Stomach (tissue), 9 donors: ENCODE data around the gene PRDM8. TPM values are rescaled to one million over a fixed set of nuclear protein-coding genes. Genes with fewer than 3 reads are reported as not detected.

Experiments used
- DNase-seq, 2 donors: peaks; one replicate each; pipeline versions ENCODE4 v3.0.0 to v3.0.0-alpha.2; 2013 to 2019
- H3K27ac ChIP-seq, 5 donors: fragments of 200-600 bp in 4 of 5; sonication (generic) in 4 of 5; one replicate each; pipeline ENCODE4 v1.5.1; 2013 to 2019; ENCODE audit warnings: mild to moderate bottlenecking in 1 of 5, moderate library complexity in 1 of 5
- H3K27me3 ChIP-seq, 3 donors: fragments of 200-600 bp; sonication (generic); one replicate each; pipeline ENCODE4 v1.5.1; 2017 to 2019; ENCODE audit warnings: mixed run types in 1 of 3
- H3K36me3 ChIP-seq, 4 donors: fragments of 200-600 bp; sonication (generic); 1 replicate in 3 of 4; 2 replicates in 1 of 4; pipeline ENCODE4 v1.5.1; 2016 to 2019
- H3K4me1 ChIP-seq, 4 donors: fragments of 200-600 bp; sonication (generic); one replicate each; pipeline ENCODE4 v1.5.1; 2016 to 2019
- H3K4me3 ChIP-seq, 4 donors: fragments of 200-600 bp; sonication (generic) in 3 of 4; one replicate each; pipeline ENCODE4 v1.5.1; 2016 to 2019; ENCODE audit warnings: mild to moderate bottlenecking in 1 of 4
- H3K9me3 ChIP-seq, 4 donors: fragments of 200-600 bp; sonication (generic); one replicate each; pipeline ENCODE4 v1.5.1; 2016 to 2019
- CTCF ChIP-seq, 7 experiments: fragments of 450-650 bp in 4 of 7; fragments of 200-600 bp in 3 of 7; sonication (generic) in 3 of 7; IDR thresholded peaks; one replicate each; pipeline ENCODE4 v1.5.1; 2016 to 2019; ENCODE audit warnings: antibody characterized with exemption in 7 of 7, control low read depth in 2 of 7, mild to moderate bottlenecking in 1 of 7
- EP300 ChIP-seq: sonication (generic); formaldehyde crosslinking; IDR thresholded peaks from one replicate; pipeline ENCODE4 v1.6.1; 2017; ENCODE audit warnings: antibody characterized with exemption
- POLR2A ChIP-seq, 4 donors: fragments of 450-650 bp; IDR thresholded peaks; one replicate each; pipeline ENCODE4 v1.6.1; 2016; ENCODE audit warnings: antibody characterized with exemption in 4 of 4, control low read depth in 2 of 4, mild to moderate bottlenecking in 1 of 4, moderate library complexity in 1 of 4
- POLR2AphosphoS5 ChIP-seq, 3 donors: sonication (generic); formaldehyde crosslinking; IDR thresholded peaks; one replicate each; pipeline ENCODE4 v1.6.1; 2016; ENCODE audit warnings: antibody characterized with exemption in 3 of 3
- WGBS, 5 donors: extraction: QIAGEN DNeasy Blood & Tissue Kit in 3 of 5; methylation state at CpG; one replicate each; pipeline versions ENCODE4 v1.1.5 to v1.1.7; 2013 to 2018; 5-methylcytosine and 5-hydroxymethylcytosine counted together
- intact Hi-C: fragments of 100-400 bp; cut with DNase I; formaldehyde crosslinking; loops from one replicate; pipeline ENCODE4 v1.15.1; 2023; ENCODE audit warnings: low total_unique reads
- polyA plus RNA-seq, 3 donors: library from polyadenylated mRNA; stranded (reverse); fragments of 200-250 nt; gene quantifications; one replicate each; pipeline ENCODE4 v1.2.3, GENCODE V29; 2013
- total RNA-seq, 5 donors: library from RNA; depleted of rRNA; stranded (reverse); fragments of >200 nt; gene quantifications; one replicate each; pipeline versions ENCODE4 v1.1.0 to v1.2.3, GENCODE V29; 2014 to 2016
- donor health status: healthy with polysubstance abuse.
- donor health status: Bipolar disorder and iron deficiency.
- donor health status: healthy.

Gene PRDM8
- total and polyA plus RNA-seq, 8 donors = 1.6 to 22.8 (median 2.9) TPM; not detected in 1

DNA sequence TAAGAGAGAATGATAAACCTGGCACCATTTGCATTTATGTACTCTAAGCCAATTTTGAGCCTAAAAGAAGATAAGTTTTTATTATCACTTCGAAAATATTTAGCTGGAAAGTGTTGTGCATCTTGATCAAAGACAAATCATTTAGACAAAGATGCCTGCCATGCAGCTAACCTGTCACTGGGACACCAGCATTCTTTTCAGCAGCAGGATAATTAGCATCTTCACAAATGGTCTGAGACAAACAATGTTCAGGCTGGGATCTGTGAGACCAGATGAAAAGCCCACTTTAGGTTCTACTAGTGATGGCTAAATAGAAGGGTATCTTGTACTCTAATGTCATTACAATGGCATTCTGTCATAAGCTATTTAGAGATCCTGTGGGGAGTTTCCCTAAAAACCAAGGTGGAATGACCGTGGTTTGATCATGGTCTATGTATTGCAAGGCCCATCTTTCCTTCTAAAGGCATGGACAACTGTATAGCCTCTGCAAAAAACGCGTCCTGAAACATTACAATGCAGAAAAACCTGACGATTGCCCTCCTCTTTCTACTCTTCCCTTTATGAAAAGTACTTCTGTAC lies 7.2 kb downstream of the PRDM8 start:
- H3K4me3 ChIP-seq = no peak overlapping the region

GRCh38 chr4:80206111-80206510 lies 8.8 kb downstream of the PRDM8 start:
- H3K4me3 ChIP-seq = no peak overlapping the region
- TF ChIP-seq POLR2AphosphoS5 (IDR thresholded peaks at IDR 0.05) = no peak
- TF ChIP-seq POLR2A (IDR thresholded peaks at IDR 0.05) = no peak
- no peak for TF ChIP-seq CTCF (IDR thresholded peaks at IDR 0.05)
- no peak for TF ChIP-seq EP300
- H3K9me3 ChIP-seq = no peaks in the 10 kb centered on the region
- intact Hi-C loops = no loop called here
- peaks cover 18 to 24% (median 22%) of the 10 kb centered on the region in 4 donors for H3K4me1 ChIP-seq
- 94 to 97% (median 94%) methylated on average over 9 of the region's 9 CpGs for WGBS, 5 donors
- H3K36me3 ChIP-seq = no peaks in the 10 kb centered on the region
- no peak for DNase-seq
- H3K27me3 ChIP-seq = peaks cover 0 to 43% (median 0%) of the 10 kb centered on the region in 3 donors
- no peak overlapping the region for H3K27ac ChIP-seq

More for the DNA sequence above, 7.2 kb downstream of the PRDM8 start:
- Histone ChIP-seq H3K36me3 (no peaks in the 10 kb centered on the region), H3K27ac (no peak overlapping the region), H3K27me3 (peaks cover 0 to 54% (median 4%) of the 10 kb centered on the region in 3 donors), H3K4me1 (peaks cover 18 to 24% (median 22%) of the 10 kb centered on the region in 4 donors), H3K9me3 (no peaks in the 10 kb centered on the region)
- intact Hi-C loops = no loop called here
- 59 to 74% (median 65%) methylated on average over 5 of the region's 5 CpGs for WGBS, 5 donors
- no peak for TF ChIP-seq POLR2AphosphoS5 (IDR thresholded peaks at IDR 0.05)
- no peak for TF ChIP-seq POLR2A (IDR thresholded peaks at IDR 0.05)
- TF ChIP-seq EP300 = no peak
- no peak for TF ChIP-seq CTCF (IDR thresholded peaks at IDR 0.05)
- DNase-seq = no peak

GRCh38 chr4:80206521-80207171 lies 9.3 kb downstream of the PRDM8 start:
- Histone ChIP-seq H3K4me1 (peaks cover 15 to 19% (median 18%) of the 10 kb centered on the region in 4 donors), H3K36me3 (no peaks in the 10 kb centered on the region), H3K9me3 (no peaks in the 10 kb centered on the region), H3K27ac (no peak overlapping the region), H3K4me3 (no peak overlapping the region), H3K27me3 (peaks cover 0 to 38% (median 0%) of the 10 kb centered on the region in 3 donors)
- TF ChIP-seq POLR2A (IDR thresholded peaks at IDR 0.05) (no peak), POLR2AphosphoS5 (IDR thresholded peaks at IDR 0.05) (no peak), CTCF (IDR thresholded peaks at IDR 0.05) (no peak), EP300 (no peak)
- WGBS, 5 donors = 63 to 70% (median 65%) methylated on average over 21 to 29 of the region's 29 CpGs
- intact Hi-C loops = no loop called here
- peak in 1 of 2 donors; percentile 50 for DNase-seq

- no peaks in the 10 kb centered on the region for H3K9me3 ChIP-seq
- no peak overlapping the region for H3K4me3 ChIP-seq
- H3K4me1 ChIP-seq = peaks cover 11 to 15% (median 13%) of the 10 kb centered on the region in 4 donors
- peaks cover 0 to 33% (median 0%) of the 10 kb centered on the region in 3 donors for H3K27me3 ChIP-seq
- peak in 1 of 2 donors; percentile 41 for DNase-seq
- no peaks in the 10 kb centered on the region for H3K36me3 ChIP-seq
- intact Hi-C loops = no loop called here
- WGBS, 5 donors = 25 to 63% (median 41%) methylated on average over 24 to 27 of the region's 27 CpGs
- no peak for TF ChIP-seq CTCF (IDR thresholded peaks at IDR 0.05)
- no peak for TF ChIP-seq POLR2AphosphoS5 (IDR thresholded peaks at IDR 0.05)
- TF ChIP-seq POLR2A (IDR thresholded peaks at IDR 0.05) = no peak
- no peak for TF ChIP-seq EP300
- H3K27ac ChIP-seq = no peak overlapping the region
These were observed 9.9 kb downstream of the PRDM8 start for GRCh38 chr4:80207172-80207583.
